Measurements from ENCODE around the gene ARHGEF7.
A peak's percentile ranks its signal among the peaks of the same experiment; 100 is the strongest.

Gene ARHGEF7

GRCh38 chr13:111203736-111204389, 88.8 kb downstream of the ARHGEF7 start:
- FAIRE-seq, result no peak

GRCh38 chr13:111204438-111205177, 89.5 kb downstream of the ARHGEF7 start:
- FAIRE-seq, result no peak

GRCh38 chr13:111206148-111206547, 91.0 kb downstream of the ARHGEF7 start:
- no peak for FAIRE-seq

- no peak for FAIRE-seq
Observed at GRCh38 chr13:111209613-111210012, 94.5 kb downstream of the ARHGEF7 start.

GRCh38 chr13:111210091-111210490, 95.0 kb downstream of the ARHGEF7 start:
- no peak for FAIRE-seq

- no peak for FAIRE-seq
Observed at GRCh38 chr13:111210544-111211469, 95.7 kb downstream of the ARHGEF7 start.

- no peak for FAIRE-seq
Observed at GRCh38 chr13:111211789-111212516, 96.8 kb downstream of the ARHGEF7 start.

GRCh38 chr13:111212517-111212873, 97.4 kb downstream of the ARHGEF7 start:
- no peak for FAIRE-seq

- no peak for FAIRE-seq
Observed at GRCh38 chr13:111213964-111214726, 99.0 kb downstream of the ARHGEF7 start.

- FAIRE-seq, result no peak
Observed at GRCh38 chr13:111215081-111216047, 100.3 kb downstream of the ARHGEF7 start.

- FAIRE-seq, result no peak
Observed at GRCh38 chr13:111216166-111216960, 101.3 kb downstream of the ARHGEF7 start.

GRCh38 chr13:111217641-111218040, 102.5 kb downstream of the ARHGEF7 start:
- peak; percentile 69 for FAIRE-seq

- no peak for FAIRE-seq
Observed at GRCh38 chr13:111219280-111219679, 104.2 kb downstream of the ARHGEF7 start.

GRCh38 chr13:111219950-111220349, 104.8 kb downstream of the ARHGEF7 start:
- no peak for FAIRE-seq

- no peak for FAIRE-seq
Observed at GRCh38 chr13:111225166-111225565, 110.1 kb downstream of the ARHGEF7 start.

GRCh38 chr13:111225810-111226546, 110.9 kb downstream of the ARHGEF7 start:
- no peak for FAIRE-seq

- no peak for FAIRE-seq
Observed at GRCh38 chr13:111227405-111227804, 112.3 kb downstream of the ARHGEF7 start.

- no peak for FAIRE-seq
Observed at GRCh38 chr13:111228262-111229144, 113.4 kb downstream of the ARHGEF7 start.

All from islet of Langerhans (tissue), 1 donor.